ENCODE results near the gene EPHB2.

GRCh38 chr1:22699681-22700520, 10.7 kb upstream of the EPHB2 start:
- TF ChIP-seq, protein P1, sequence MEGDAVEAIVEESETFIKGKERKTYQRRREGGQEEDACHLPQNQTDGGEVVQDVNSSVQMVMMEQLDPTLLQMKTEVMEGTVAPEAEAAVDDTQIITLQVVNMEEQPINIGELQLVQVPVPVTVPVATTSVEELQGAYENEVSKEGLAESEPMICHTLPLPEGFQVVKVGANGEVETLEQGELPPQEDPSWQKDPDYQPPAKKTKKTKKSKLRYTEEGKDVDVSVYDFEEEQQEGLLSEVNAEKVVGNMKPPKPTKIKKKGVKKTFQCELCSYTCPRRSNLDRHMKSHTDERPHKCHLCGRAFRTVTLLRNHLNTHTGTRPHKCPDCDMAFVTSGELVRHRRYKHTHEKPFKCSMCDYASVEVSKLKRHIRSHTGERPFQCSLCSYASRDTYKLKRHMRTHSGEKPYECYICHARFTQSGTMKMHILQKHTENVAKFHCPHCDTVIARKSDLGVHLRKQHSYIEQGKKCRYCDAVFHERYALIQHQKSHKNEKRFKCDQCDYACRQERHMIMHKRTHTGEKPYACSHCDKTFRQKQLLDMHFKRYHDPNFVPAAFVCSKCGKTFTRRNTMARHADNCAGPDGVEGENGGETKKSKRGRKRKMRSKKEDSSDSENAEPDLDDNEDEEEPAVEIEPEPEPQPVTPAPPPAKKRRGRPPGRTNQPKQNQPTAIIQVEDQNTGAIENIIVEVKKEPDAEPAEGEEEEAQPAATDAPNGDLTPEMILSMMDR (IDR thresholded peaks at IDR 0.05) = no peak
- TF ChIP-seq POLR2A (IDR thresholded peaks at IDR 0.05) = no peak

Measured in suprapubic skin (tissue), 3 donors.